Osteocyte (in vitro differentiated cells): ENCODE data around the gene TFEB. TPM values are rescaled to one million over a fixed set of nuclear protein-coding genes. Genes with fewer than 3 reads are reported as not detected.

Experiments used
- DNase-seq: peaks from one replicate; pipeline ENCODE4 v3.0.0; 2021; ENCODE audit warnings: mixed read lengths; ENCODE audit not compliant: unreplicated experiment; ENCODE audit errors: extremely low spot score
- H3K27ac Mint-ChIP-seq: one replicate; pipeline ENCODE4 v1.8.0; 2021; ENCODE audit warnings: mild to moderate bottlenecking, mixed read lengths; ENCODE audit not compliant: unreplicated experiment
- H3K27me3 Mint-ChIP-seq: one replicate; pipeline ENCODE4 v1.8.0; 2021; ENCODE audit warnings: mixed read lengths; ENCODE audit not compliant: unreplicated experiment
- H3K36me3 Mint-ChIP-seq: one replicate; pipeline ENCODE4 v1.8.0; 2021; ENCODE audit warnings: mixed read lengths; ENCODE audit not compliant: unreplicated experiment
- H3K4me1 Mint-ChIP-seq: one replicate; pipeline ENCODE4 v1.8.0; 2021; ENCODE audit warnings: mixed read lengths; ENCODE audit not compliant: unreplicated experiment
- H3K4me3 Mint-ChIP-seq: one replicate; pipeline ENCODE4 v1.8.0; 2021; ENCODE audit warnings: mild to moderate bottlenecking, moderate library complexity, mixed read lengths; ENCODE audit not compliant: unreplicated experiment
- H3K9me3 Mint-ChIP-seq: one replicate; pipeline ENCODE4 v1.8.0; 2021; ENCODE audit warnings: mixed read lengths; ENCODE audit not compliant: unreplicated experiment
- total RNA-seq: library from RNA; stranded (reverse); gene quantifications from 2 replicates; pipeline ENCODE4 v1.2.1, GENCODE V29; 2021
- TF ChIP-seq, protein P1 (sequence below): fragments of 200-600 bp; sonication (generic); IDR thresholded peaks from 2 replicates; pipeline ENCODE4 v1.5.0; 2021; ENCODE audit warnings: antibody characterized with exemption, mild to moderate bottlenecking, moderate library complexity

TFEB gene
- total RNA-seq, 1 donor from 2014 or later: 11.1 TPM

DNA sequence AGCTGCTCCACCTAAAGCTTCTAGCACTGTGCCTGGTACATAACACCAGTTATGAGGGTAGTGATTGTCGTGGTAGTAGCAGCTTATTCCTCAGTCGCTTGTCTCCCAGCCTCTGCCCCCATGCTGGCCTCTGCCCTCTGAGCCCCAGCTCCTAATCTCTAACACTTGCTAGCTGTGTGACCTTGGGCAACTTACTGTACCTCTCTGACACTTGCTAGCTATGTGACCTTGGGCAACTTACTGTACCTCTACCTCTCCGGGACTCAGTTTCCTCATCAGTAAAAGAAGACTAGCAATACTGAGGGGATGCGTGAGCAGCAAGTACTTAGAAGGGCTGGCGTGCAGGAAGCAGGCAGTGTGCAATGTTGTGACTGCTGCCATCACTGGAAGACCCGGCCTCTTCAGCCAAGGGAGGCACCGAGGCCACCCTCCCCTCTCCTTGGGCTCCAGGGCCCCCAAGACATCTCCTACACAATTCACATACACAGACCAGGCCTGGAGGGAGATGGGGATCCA is 87.3 kb downstream of the TFEB start:
- no peak overlapping the region for H3K4me3 Mint-ChIP-seq
- H3K4me1 Mint-ChIP-seq: peaks cover 68% of the 10 kb centered on the region
- H3K27me3 Mint-ChIP-seq: no peaks in the 10 kb centered on the region
- no peaks in the 10 kb centered on the region for H3K9me3 Mint-ChIP-seq
- H3K36me3 Mint-ChIP-seq: peaks cover 34% of the 10 kb centered on the region
- H3K27ac Mint-ChIP-seq: peak overlapping the region; percentile 45
- DNase-seq: no peak
- TF ChIP-seq, protein P1, sequence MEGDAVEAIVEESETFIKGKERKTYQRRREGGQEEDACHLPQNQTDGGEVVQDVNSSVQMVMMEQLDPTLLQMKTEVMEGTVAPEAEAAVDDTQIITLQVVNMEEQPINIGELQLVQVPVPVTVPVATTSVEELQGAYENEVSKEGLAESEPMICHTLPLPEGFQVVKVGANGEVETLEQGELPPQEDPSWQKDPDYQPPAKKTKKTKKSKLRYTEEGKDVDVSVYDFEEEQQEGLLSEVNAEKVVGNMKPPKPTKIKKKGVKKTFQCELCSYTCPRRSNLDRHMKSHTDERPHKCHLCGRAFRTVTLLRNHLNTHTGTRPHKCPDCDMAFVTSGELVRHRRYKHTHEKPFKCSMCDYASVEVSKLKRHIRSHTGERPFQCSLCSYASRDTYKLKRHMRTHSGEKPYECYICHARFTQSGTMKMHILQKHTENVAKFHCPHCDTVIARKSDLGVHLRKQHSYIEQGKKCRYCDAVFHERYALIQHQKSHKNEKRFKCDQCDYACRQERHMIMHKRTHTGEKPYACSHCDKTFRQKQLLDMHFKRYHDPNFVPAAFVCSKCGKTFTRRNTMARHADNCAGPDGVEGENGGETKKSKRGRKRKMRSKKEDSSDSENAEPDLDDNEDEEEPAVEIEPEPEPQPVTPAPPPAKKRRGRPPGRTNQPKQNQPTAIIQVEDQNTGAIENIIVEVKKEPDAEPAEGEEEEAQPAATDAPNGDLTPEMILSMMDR: no peak

DNA sequence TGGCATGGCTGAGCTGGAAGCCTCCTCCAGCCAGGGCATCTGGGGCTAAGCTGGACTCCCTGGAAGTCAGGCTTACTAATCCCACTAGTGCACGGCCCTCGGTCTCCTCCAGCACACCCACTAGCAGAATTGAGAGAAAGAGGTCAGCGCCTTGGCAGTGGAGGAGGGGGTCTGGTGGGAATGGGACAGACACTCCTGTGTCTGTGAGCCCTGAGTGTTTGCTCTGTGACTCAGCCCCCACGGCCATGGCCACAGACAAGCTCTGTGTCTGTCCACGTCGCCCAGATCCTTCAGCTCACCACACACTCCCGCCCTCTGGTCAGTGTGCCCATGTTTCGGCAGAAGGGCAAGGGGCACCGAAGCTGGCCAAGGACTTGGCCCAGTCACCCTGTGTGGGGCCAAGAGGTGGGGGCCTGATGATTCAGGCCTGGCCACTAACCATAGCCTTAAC is 88.3 kb downstream of the TFEB start:
- DNase-seq: no peak
- H3K27ac Mint-ChIP-seq: peak overlapping the region; percentile 65
- peaks cover 69% of the 10 kb centered on the region for H3K4me1 Mint-ChIP-seq
- H3K9me3 Mint-ChIP-seq: no peaks in the 10 kb centered on the region
- peak overlapping the region; percentile 29 for H3K4me3 Mint-ChIP-seq
- H3K27me3 Mint-ChIP-seq: no peaks in the 10 kb centered on the region
- TF ChIP-seq, protein P1: no peak
- peaks cover 31% of the 10 kb centered on the region for H3K36me3 Mint-ChIP-seq

DNA sequence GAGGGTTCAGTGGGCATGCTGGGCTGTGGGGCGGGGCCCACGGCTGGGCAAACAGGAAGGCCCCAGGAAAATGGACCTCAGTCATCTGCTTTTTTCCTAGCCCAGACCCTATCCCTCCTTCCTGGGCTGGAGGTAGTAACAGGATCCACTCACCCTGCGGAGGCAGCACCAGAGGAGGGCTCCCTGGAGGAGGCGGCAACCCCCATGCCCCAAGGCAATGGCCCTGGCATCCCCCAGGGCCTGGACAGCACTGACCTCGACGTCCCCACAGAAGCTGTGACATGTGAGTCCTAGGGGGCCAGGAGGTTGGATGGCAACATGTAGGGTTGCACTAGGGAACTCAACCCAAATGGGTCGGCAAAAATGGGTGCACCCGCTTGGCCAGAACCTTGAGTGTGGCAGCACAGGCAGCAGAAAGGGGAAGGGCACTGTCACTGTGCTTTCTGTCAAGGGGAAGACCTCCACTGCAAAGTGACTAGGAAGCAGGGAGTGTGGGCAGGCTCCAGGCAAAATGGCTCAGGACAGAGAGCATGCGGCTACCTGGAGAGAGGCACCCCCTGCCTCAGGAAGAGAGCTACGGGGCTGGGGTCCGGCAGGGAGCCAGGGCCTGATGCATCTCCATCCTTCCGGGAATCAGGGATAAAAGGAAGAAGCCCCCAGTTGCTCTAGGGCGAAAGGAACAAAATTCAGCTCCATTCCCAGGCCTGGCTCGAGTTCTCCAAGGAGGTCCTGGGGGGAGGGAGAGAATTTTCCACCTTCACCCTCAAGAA is 89.2 kb downstream of the TFEB start:
- no peaks in the 10 kb centered on the region for H3K9me3 Mint-ChIP-seq
- H3K4me1 Mint-ChIP-seq: peaks cover 73% of the 10 kb centered on the region
- H3K36me3 Mint-ChIP-seq: peaks cover 28% of the 10 kb centered on the region
- H3K4me3 Mint-ChIP-seq: no peak overlapping the region
- no peak overlapping the region for H3K27ac Mint-ChIP-seq
- no peaks in the 10 kb centered on the region for H3K27me3 Mint-ChIP-seq
- DNase-seq: no peak
- TF ChIP-seq, protein P1: no peak

DNA sequence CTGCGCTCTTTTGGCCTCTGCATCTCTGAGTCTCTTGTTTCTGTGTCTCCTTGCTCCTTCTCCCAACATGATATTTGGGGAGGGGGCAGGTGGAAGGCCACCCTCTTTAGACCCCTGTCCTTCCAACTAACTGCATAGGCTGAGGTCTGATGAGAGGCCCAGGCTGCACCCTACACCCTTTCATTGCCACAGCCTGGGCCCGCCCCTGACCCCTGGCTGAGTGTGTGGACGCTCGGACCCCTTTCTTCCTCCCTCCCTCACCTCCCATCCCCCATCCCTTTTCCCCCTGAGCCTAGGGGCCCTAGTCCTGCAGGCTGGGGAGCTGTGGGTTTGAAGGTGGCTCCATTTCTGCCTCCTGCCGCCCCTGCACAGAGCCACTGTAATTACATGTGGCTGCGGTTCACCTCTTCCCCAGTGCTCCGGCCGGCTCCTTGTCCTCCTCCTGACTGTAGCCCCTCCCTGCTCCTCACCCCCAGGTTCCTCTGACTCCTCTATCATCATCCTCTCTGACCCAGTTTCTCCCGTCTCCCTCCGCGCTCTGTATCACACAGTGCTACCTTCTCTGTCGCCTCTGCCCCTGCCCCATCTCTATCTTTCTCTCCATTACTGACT is 90.3 kb downstream of the TFEB start:
- TF ChIP-seq, protein P1: no peak
- Mint-ChIP-seq H3K4me1 (peaks cover 84% of the 10 kb centered on the region), H3K36me3 (peaks cover 26% of the 10 kb centered on the region), H3K9me3 (no peaks in the 10 kb centered on the region), H3K27ac (peak overlapping the region; percentile 46), H3K4me3 (peak overlapping the region; percentile 34), H3K27me3 (no peaks in the 10 kb centered on the region)
- DNase-seq: no peak

DNA sequence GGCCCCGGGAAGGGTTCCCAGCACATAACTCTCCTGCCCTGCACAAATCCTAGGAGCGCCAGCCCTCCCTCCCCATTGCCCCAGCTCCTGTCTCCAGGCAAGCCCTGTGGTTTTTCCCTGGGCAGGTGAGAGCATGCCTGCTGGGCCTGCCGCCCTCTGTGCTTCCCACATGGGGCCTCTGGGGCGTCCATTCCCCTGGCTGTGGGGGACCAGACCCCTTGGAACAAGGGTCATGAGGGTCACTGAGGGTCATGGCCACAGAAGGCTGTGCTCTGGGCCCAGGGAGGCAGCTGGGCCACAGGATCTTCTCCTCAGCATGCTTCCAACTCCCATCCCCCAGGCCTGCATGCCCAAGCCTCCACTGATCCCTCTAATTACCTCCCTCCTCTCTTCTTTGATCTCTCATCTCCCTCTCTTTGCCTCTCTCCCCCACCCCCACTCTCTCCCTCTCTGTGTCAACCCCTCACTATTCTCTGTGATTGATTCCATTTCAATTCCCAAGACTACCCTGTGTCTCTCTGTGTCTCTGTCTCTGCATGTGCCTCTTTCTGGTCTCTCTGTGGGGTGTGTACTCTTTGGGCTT is 91.0 kb downstream of the TFEB start:
- H3K27me3 Mint-ChIP-seq: no peaks in the 10 kb centered on the region
- H3K9me3 Mint-ChIP-seq: no peaks in the 10 kb centered on the region
- TF ChIP-seq, protein P1: no peak
- DNase-seq: no peak
- H3K36me3 Mint-ChIP-seq: peaks cover 22% of the 10 kb centered on the region
- H3K27ac Mint-ChIP-seq: peak overlapping the region; percentile 73
- no peak overlapping the region for H3K4me3 Mint-ChIP-seq
- H3K4me1 Mint-ChIP-seq: peaks cover 89% of the 10 kb centered on the region
